Measurements from ENCODE around the gene CNNM1. TPM values are rescaled to one million over a fixed set of nuclear protein-coding genes. Genes with fewer than 3 reads are reported as not detected.

Gene CNNM1
- total RNA-seq, 1 experiment from 2014 or later, result not detected

DNA sequence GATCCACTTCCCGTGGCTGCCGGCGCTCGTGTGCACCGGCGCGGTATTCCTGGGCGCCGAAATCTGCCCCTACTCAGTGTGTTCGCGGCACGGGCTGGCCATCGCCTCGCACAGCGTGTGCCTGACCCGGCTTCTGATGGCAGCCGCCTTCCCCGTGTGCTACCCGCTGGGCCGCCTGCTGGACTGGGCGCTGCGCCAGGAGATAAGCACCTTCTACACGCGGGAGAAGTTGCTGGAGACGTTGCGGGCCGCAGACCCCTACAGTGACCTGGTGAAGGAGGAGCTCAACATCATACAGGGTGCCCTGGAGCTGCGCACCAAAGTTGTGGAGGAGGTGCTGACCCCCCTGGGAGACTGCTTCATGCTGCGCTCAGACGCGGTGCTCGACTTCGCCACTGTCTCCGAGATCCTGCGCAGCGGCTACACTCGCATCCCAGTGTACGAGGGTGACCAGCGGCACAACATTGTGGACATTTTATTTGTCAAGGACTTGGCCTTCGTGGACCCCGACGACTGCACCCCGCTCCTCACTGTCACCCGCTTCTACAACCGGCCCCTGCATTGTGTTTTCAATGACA lies 1.3 kb downstream of the CNNM1 start:
- TF ChIP-seq EZH2 (IDR thresholded peaks at IDR 0.05; ENCODE audit: low read depth), result no peak
- TF ChIP-seq, protein P1, sequence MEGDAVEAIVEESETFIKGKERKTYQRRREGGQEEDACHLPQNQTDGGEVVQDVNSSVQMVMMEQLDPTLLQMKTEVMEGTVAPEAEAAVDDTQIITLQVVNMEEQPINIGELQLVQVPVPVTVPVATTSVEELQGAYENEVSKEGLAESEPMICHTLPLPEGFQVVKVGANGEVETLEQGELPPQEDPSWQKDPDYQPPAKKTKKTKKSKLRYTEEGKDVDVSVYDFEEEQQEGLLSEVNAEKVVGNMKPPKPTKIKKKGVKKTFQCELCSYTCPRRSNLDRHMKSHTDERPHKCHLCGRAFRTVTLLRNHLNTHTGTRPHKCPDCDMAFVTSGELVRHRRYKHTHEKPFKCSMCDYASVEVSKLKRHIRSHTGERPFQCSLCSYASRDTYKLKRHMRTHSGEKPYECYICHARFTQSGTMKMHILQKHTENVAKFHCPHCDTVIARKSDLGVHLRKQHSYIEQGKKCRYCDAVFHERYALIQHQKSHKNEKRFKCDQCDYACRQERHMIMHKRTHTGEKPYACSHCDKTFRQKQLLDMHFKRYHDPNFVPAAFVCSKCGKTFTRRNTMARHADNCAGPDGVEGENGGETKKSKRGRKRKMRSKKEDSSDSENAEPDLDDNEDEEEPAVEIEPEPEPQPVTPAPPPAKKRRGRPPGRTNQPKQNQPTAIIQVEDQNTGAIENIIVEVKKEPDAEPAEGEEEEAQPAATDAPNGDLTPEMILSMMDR (conservative IDR thresholded peaks at IDR 0.05), result no peak
- intact Hi-C loops (cut with micrococcal nuclease; ENCODE audit: unreplicated experiment), result no loop called here
- POLR2A ChIA-PET (ENCODE audit: unreplicated experiment), result no interaction called here
- Histone ChIP-seq H3K9me3 (ENCODE audit: insufficient read depth, low read depth) (no peaks in the 10 kb centered on the region), H3K27ac (no peak overlapping the region), H3K9me2 (ENCODE audit: insufficient read depth) (no peaks in the 10 kb centered on the region), H3K4me3 (no peak overlapping the region), H3K27me3 (ENCODE audit: insufficient read depth, low read depth) (peaks cover 5% of the 10 kb centered on the region; the same call in 1 of the 2 replicates), H3K4me2 (no peak overlapping the region), H3F3A (ENCODE audit: insufficient read depth, low read depth) (no peaks in the 10 kb centered on the region), H3K36me3 (ENCODE audit: low read depth) (no peaks in the 10 kb centered on the region), H3K79me2 (ENCODE audit: low read depth) (no peaks in the 10 kb centered on the region), H2AFZ (no peak overlapping the region), H3K4me1 (replicated peaks; ENCODE audit: insufficient read depth) (no peaks in the 10 kb centered on the region), H4K20me1 (ENCODE audit: insufficient read depth) (no peaks in the 10 kb centered on the region)
- CTCF ChIA-PET, result no interaction called here
- DNase-seq, result no peak
- BruUV-seq (replicated peaks), result no TSS peak

DNA sequence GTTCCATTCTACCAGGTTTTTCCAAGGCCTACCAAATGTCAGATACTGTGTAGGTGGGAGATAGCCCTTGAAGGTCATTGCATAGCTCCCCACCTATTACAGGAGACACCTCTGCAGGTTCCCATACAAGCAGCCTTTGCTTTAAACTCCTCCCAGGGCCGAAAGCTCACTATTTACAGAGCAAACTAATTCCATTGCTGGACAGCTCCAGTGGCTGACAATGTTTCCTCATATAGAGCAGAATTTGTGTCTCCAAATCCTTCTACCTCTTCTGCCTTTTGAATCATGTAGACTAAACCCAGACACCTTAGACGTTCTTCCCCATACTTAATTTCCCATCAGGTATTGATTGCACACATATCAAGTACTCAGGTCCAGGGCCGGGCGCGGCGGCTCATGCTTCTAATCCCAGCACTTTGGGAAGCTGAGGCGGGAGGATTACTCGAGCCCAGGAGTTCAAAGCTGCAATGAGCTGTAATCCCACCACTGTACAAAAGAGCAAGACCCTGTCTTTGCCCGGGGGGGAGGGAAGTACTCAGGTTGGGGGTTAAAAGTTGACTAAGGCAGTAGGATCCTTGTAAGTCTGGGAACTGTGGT lies 2.1 kb downstream of the CNNM1 start:
- no peak overlapping the region for H3K27ac ChIP-seq
- no peak overlapping the region for H3K4me3 ChIP-seq
- no peaks in the 10 kb centered on the region for H3K36me3 ChIP-seq (ENCODE audit: low read depth)
- no peaks in the 10 kb centered on the region for H3K79me2 ChIP-seq (ENCODE audit: low read depth)
- no peaks in the 10 kb centered on the region for H3K9me3 ChIP-seq (ENCODE audit: insufficient read depth, low read depth)
- no peaks in the 10 kb centered on the region for H3K9me2 ChIP-seq (ENCODE audit: insufficient read depth)
- no peaks in the 10 kb centered on the region for H4K20me1 ChIP-seq (ENCODE audit: insufficient read depth)
- H3K27me3 ChIP-seq (ENCODE audit: insufficient read depth, low read depth), result peaks cover 5% of the 10 kb centered on the region; the same call in 1 of the 2 replicates
- no peak for TF ChIP-seq EZH2 (IDR thresholded peaks at IDR 0.05; ENCODE audit: low read depth)
- TF ChIP-seq, protein P1 (conservative IDR thresholded peaks at IDR 0.05), result no peak
- intact Hi-C loops (cut with micrococcal nuclease; ENCODE audit: unreplicated experiment), result no loop called here
- no peak overlapping the region for H3K4me2 ChIP-seq
- H3K4me1 ChIP-seq (replicated peaks; ENCODE audit: insufficient read depth), result no peaks in the 10 kb centered on the region
- CTCF ChIA-PET, result no interaction called here
- no peak overlapping the region for H2AFZ ChIP-seq
- no peak for DNase-seq
- no TSS peak for BruUV-seq (replicated peaks)
- no peaks in the 10 kb centered on the region for H3F3A ChIP-seq (ENCODE audit: insufficient read depth, low read depth)
- POLR2A ChIA-PET (ENCODE audit: unreplicated experiment), result no interaction called here

DNA sequence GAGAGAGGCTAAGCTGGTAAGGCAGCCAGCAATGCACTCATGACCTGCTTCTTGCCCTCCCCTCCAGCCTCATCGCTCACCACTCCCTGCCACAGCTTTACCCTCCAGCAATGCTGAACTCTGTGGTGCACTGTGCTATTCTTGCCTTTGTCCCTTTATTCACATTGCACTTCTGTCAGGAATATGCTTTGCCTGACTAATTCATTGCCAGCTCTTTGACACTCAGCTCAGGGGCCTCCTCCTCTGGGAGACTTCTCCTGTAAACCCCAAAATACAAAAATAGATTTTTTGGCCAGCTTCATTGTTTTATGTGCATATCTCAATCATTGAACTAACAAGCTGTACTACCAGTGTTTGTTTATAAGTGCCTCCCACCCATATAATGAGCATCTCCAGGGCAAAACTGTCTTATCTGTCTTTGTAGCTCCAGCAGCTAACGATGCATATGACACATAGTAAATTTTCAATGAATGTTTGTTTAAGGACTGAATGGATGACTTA lies 8.2 kb downstream of the CNNM1 start:
- intact Hi-C loops (cut with micrococcal nuclease; ENCODE audit: unreplicated experiment), result no loop called here
- no peak overlapping the region for H3K27ac ChIP-seq
- H4K20me1 ChIP-seq (ENCODE audit: insufficient read depth), result no peaks in the 10 kb centered on the region
- H3K9me3 ChIP-seq (ENCODE audit: insufficient read depth, low read depth), result no peaks in the 10 kb centered on the region
- no peak overlapping the region for H3K4me2 ChIP-seq
- no peaks in the 10 kb centered on the region for H3K79me2 ChIP-seq (ENCODE audit: low read depth)
- H2AFZ ChIP-seq, result no peak overlapping the region
- BruUV-seq (replicated peaks), result no TSS peak
- POLR2A ChIA-PET (ENCODE audit: unreplicated experiment), result no interaction called here
- DNase-seq, result peak in 1 of 2 experiments; percentile 57
- H3K36me3 ChIP-seq (ENCODE audit: low read depth), result no peaks in the 10 kb centered on the region
- TF ChIP-seq, protein P1 (conservative IDR thresholded peaks at IDR 0.05), result no peak
- TF ChIP-seq EZH2 (IDR thresholded peaks at IDR 0.05; ENCODE audit: low read depth), result no peak
- H3K27me3 ChIP-seq (ENCODE audit: insufficient read depth, low read depth), result no peaks in the 10 kb centered on the region
- CTCF ChIA-PET, result no interaction called here
- no peaks in the 10 kb centered on the region for H3K9me2 ChIP-seq (ENCODE audit: insufficient read depth)
- H3F3A ChIP-seq (ENCODE audit: insufficient read depth, low read depth), result no peaks in the 10 kb centered on the region
- H3K4me1 ChIP-seq (replicated peaks; ENCODE audit: insufficient read depth), result no peaks in the 10 kb centered on the region
- H3K4me3 ChIP-seq, result no peak overlapping the region
